Measurements from ENCODE around the gene CBFA2T3.

The CBFA2T3 gene

DNA sequence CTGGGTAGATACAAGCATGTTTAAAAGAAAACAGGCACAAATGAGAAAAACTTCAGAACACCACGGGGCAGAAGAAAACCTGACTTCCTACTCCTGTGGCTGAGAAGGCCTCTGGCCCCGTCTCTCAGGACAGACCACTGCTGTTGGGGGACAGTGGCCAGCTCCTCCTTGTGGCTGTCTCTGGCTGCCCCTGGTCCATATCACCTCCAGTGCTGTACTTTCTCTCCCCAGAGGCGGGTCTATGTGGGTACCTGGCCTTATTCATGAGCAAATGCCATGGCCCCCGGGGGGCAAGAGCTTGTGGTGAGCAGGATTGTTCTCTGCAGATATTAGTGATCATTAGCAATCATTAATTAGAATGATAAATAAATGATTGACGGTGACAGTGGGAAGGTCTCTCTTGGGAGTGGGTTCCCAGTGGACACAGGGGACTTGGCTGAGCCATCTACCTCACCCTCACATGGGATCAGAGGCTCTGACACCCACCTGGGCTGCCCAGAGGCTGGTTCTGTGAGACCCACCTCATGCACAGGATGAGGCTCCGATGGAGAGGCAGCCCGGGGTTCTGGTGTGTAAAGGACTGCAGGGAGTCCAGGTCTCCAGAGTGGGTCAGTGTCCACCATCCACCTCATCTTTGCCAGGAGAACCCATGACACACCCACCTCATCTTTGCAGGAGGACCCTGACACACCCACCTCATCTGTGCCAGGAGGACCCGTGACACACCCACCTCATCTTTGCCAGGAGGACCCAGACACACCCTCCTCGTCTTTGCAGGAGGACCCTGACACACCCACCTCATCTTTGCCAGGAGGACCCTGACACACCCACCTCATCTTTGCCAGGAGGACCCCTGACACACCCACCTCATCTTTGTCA, 30.6 kb upstream of the CBFA2T3 start:
- Histone ChIP-seq H3K9me3 (ENCODE audit: insufficient read depth, low read length) (no peaks in the 10 kb centered on the region), H3K27ac (ENCODE audit: low read length) (no peak overlapping the region), H3K27me3 (ENCODE audit: low read depth, low read length) (no peaks in the 10 kb centered on the region), H2AFZ (ENCODE audit: low read depth, low read length) (no peak overlapping the region), H3K36me3 (replicated peaks; ENCODE audit: low read depth, low read length) (no peaks in the 10 kb centered on the region), H3K4me3 (ENCODE audit: low read length) (no peak overlapping the region), H3K9ac (ENCODE audit: low read length) (no peak overlapping the region), H3K4me2 (ENCODE audit: low read length) (no peak overlapping the region), H3K4me1 (ENCODE audit: low read length) (peaks cover 22% of the 10 kb centered on the region), H3K79me2 (ENCODE audit: low read length) (no peaks in the 10 kb centered on the region), H4K20me1 (ENCODE audit: insufficient read depth, low read length) (no peaks in the 10 kb centered on the region)
- TF ChIP-seq, protein P1, sequence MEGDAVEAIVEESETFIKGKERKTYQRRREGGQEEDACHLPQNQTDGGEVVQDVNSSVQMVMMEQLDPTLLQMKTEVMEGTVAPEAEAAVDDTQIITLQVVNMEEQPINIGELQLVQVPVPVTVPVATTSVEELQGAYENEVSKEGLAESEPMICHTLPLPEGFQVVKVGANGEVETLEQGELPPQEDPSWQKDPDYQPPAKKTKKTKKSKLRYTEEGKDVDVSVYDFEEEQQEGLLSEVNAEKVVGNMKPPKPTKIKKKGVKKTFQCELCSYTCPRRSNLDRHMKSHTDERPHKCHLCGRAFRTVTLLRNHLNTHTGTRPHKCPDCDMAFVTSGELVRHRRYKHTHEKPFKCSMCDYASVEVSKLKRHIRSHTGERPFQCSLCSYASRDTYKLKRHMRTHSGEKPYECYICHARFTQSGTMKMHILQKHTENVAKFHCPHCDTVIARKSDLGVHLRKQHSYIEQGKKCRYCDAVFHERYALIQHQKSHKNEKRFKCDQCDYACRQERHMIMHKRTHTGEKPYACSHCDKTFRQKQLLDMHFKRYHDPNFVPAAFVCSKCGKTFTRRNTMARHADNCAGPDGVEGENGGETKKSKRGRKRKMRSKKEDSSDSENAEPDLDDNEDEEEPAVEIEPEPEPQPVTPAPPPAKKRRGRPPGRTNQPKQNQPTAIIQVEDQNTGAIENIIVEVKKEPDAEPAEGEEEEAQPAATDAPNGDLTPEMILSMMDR (IDR thresholded peaks at IDR 0.05; ENCODE audit: low read depth, low read length) = no peak
- no peak for TF ChIP-seq EZH2phosphoT487 (IDR thresholded peaks at IDR 0.05; ENCODE audit: low read depth)

DNA sequence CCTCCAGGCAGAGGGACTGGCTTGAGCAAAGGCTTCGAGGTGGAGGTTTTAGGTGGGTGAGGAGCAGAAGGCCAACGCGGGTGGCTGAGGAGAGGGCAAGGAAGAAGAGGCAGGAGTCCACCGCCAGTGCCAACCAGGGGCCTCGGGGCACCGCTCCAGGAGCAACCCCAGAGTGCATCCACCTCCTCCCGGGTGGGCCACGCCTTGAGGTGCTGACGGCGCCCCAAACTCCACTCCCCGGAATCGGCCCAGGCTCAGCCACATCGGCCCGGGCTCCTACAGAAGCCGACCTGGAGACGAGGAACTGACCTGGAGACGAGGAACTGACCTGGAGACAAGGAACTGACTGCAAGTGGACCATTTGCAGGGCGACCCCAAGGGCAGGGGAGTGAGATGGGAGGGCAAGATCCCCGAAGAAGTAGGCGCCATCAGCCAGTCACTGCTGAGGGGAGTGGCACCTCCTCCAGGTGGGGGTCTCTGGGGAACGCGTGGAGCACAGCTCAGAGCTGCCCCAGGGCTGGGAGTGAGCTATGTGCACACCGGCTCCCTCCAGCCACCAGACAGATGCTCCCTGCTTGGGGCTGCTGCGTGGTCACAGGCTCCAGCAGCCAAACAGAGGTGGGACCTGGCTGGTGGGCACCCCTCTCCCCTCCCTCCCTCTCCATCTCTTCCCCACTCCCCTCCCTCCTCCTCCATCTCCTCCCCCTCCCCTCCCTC, 29.2 kb upstream of the CBFA2T3 start:
- Histone ChIP-seq H3K79me2 (ENCODE audit: low read length) (no peaks in the 10 kb centered on the region), H3K36me3 (replicated peaks; ENCODE audit: low read depth, low read length) (no peaks in the 10 kb centered on the region), H3K4me1 (ENCODE audit: low read length) (peaks cover 22% of the 10 kb centered on the region), H3K4me3 (ENCODE audit: low read length) (no peak overlapping the region), H3K27me3 (ENCODE audit: low read depth, low read length) (no peaks in the 10 kb centered on the region), H3K9ac (ENCODE audit: low read length) (no peak overlapping the region), H3K4me2 (ENCODE audit: low read length) (no peak overlapping the region), H2AFZ (ENCODE audit: low read depth, low read length) (no peak overlapping the region), H3K9me3 (ENCODE audit: insufficient read depth, low read length) (no peaks in the 10 kb centered on the region), H3K27ac (ENCODE audit: low read length) (no peak overlapping the region), H4K20me1 (ENCODE audit: insufficient read depth, low read length) (no peaks in the 10 kb centered on the region)
- TF ChIP-seq, protein P1 (IDR thresholded peaks at IDR 0.05; ENCODE audit: low read depth, low read length) = no peak
- no peak for TF ChIP-seq EZH2phosphoT487 (IDR thresholded peaks at IDR 0.05; ENCODE audit: low read depth)

DNA sequence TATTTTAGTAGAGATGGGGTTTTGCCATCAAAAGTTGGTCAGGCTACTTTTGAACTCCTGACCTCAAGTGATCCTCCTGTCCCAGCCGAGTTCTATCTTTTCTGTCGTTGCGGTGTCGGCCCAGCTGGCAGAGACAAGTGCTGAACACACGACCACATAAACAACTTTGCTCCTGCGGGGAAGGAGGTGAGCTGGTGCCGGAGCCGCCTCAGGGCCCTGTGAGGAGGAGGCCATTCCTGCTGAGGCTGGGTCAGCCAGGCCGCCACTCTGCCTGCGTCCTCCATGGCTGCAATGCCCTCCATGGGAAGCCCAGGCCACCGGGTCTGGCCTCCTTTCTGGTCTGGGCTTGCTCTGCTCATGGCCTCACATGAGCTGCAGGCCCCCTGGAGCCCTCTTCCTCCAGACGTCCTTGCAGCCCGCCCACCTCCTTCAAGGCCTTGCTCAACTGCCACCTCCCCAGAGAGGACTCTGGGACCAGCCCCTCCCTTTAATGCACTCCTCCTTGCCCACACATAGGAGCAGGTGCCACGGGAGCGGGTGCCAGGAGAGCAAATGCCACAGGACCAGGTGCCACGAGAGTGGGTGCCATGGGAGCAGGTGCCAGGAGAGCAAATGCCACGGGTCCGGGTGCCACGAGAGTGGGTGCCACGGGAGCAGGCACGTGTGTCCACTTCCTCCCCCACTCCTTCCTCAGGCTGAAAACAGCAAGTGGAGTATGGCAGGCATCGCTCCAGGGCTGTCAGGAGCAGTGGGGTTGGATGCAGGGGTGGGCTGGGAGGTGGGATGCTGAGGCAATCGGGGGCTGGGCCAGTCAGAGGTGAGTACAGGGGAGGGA, 28.4 kb upstream of the CBFA2T3 start:
- H3K36me3 ChIP-seq (replicated peaks; ENCODE audit: low read depth, low read length) = no peaks in the 10 kb centered on the region
- no peak overlapping the region for H2AFZ ChIP-seq (ENCODE audit: low read depth, low read length)
- no peak overlapping the region for H3K4me3 ChIP-seq (ENCODE audit: low read length)
- H3K9me3 ChIP-seq (ENCODE audit: insufficient read depth, low read length) = no peaks in the 10 kb centered on the region
- H3K27me3 ChIP-seq (ENCODE audit: low read depth, low read length) = no peaks in the 10 kb centered on the region
- no peak overlapping the region for H3K9ac ChIP-seq (ENCODE audit: low read length)
- H3K27ac ChIP-seq (ENCODE audit: low read length) = no peak overlapping the region
- TF ChIP-seq EZH2phosphoT487 (IDR thresholded peaks at IDR 0.05; ENCODE audit: low read depth) = no peak
- TF ChIP-seq, protein P1 (IDR thresholded peaks at IDR 0.05; ENCODE audit: low read depth, low read length) = no peak
- H3K4me1 ChIP-seq (ENCODE audit: low read length) = peaks cover 22% of the 10 kb centered on the region
- H3K4me2 ChIP-seq (ENCODE audit: low read length) = no peak overlapping the region
- no peaks in the 10 kb centered on the region for H3K79me2 ChIP-seq (ENCODE audit: low read length)
- H4K20me1 ChIP-seq (ENCODE audit: insufficient read depth, low read length) = no peaks in the 10 kb centered on the region
